ENCODE measurements around the gene VAMP8. TPM values are rescaled to one million over a fixed set of nuclear protein-coding genes. Genes with fewer than 3 reads are reported as not detected.

VAMP8 gene
- total and polyA plus RNA-seq, 2 of the 8 experiments (the other 6 are each of a cell fraction or from before 2014, with no cell fraction given), result 34.4 to 69.7 TPM

- Histone ChIP-seq H2BK15ac (ENCODE audit: low read length) (0 out of 2 replicates have a peak within 1 kb of the TSS, but pooled peaks have one; percentile 6), H4K5ac (ENCODE audit: insufficient read length, low read depth, low read length) (peak within 1 kb of the TSS; percentile 24), H3K79me1 (ENCODE audit: low read depth, low read length) (no peaks in the 10 kb centered on the region; the same call in none of the 2 replicates), H3K27ac (ENCODE audit: low read depth, low read length) (peak within 1 kb of the TSS; percentile 73), H3K9ac (replicated peaks in 1 of 4; ENCODE audit: extremely low read depth in 1 of 4, low read depth in 3 of 4, low read length in 3 of 4) (peak within 1 kb of the TSS in 3 of 4 experiments; percentile 30 to 83 (median 65); a peak in 6 of 7 replicates), H3K23me2 (ENCODE audit: low read depth, low read length) (peaks cover 4% of the 10 kb centered on the region; the same call in 1 of the 2 replicates), H2BK120ac (replicated peaks; ENCODE audit: low read depth, low read length) (no peak within 1 kb of the TSS), H2BK12ac (ENCODE audit: low read depth, low read length) (peak within 1 kb of the TSS; percentile 78), H2BK5ac (ENCODE audit: low read depth, low read length) (peak within 1 kb of the TSS; percentile 64), H2AK5ac (ENCODE audit: low read depth, low read length) (no peak within 1 kb of the TSS), H3K56ac (replicated peaks; ENCODE audit: insufficient read length, low read depth, low read length) (no peak within 1 kb of the TSS), H3K4me2 (ENCODE audit: insufficient read depth in 1 of 2, low read depth in 2 of 2, low read length in 2 of 2) (peak within 1 kb of the TSS; percentile 68 to 82), H3K14ac (ENCODE audit: insufficient read length) (no peak within 1 kb of the TSS), H3K27me3 (replicated peaks in 1 of 4; ENCODE audit: control insufficient read depth in 3 of 4, extremely low read depth in 1 of 4, insufficient read depth in 3 of 4, low read length in 3 of 4) (no peaks in the 10 kb centered on the region), H4K91ac (replicated peaks; ENCODE audit: insufficient read length, low read length) (peak within 1 kb of the TSS; percentile 56), H3K18ac (ENCODE audit: extremely low read depth, low read length) (peak within 1 kb of the TSS; percentile 96), H3K4me3 (ENCODE audit: extremely low read depth in 1 of 4, insufficient read depth in 2 of 4, low read depth in 3 of 4, low read length in 4 of 4) (peak within 1 kb of the TSS; percentile 78 to 87 (median 84)), H3K9me3 (ENCODE audit: insufficient read depth in 2 of 2, low read depth in 1 of 2, low read length in 1 of 2) (no peaks in the 10 kb centered on the region), H4K8ac (ENCODE audit: extremely low read depth, insufficient read depth, low read length) (peak within 1 kb of the TSS; percentile 89; the same call in 1 of the 2 replicates), H3K79me2 (ENCODE audit: control insufficient read depth in 1 of 2, insufficient read depth in 2 of 2, low read length in 2 of 2) (peaks cover 4 to 20% of the 10 kb centered on the region in 2 experiments; a peak in 2 of 4 replicates), H3K4ac (replicated peaks; ENCODE audit: insufficient read length, low read depth, low read length) (peak within 1 kb of the TSS; percentile 2), H3K23ac (ENCODE audit: insufficient read length) (no peak within 1 kb of the TSS), H3K36me3 (ENCODE audit: control insufficient read depth in 2 of 4, insufficient read depth in 4 of 4, low read length in 3 of 4) (peaks cover 5 to 16% (median 14%) of the 10 kb centered on the region in 4 experiments; a peak in 6 of 8 replicates), H3K4me1 (replicated peaks in 1 of 4; ENCODE audit: control insufficient read depth in 3 of 4, insufficient read depth in 4 of 4, low read length in 3 of 4) (peaks cover 0 to 1% (median under 1%) of the 10 kb centered on the region in 4 experiments; a peak in 4 of 7 replicates), H2BK20ac (ENCODE audit: low read length) (no peak within 1 kb of the TSS), H4K20me1 (replicated peaks in 1 of 2; ENCODE audit: control insufficient read depth in 1 of 2, insufficient read depth in 2 of 2, low read length in 2 of 2) (peaks cover 0 to 11% of the 10 kb centered on the region in 2 experiments), H2AFZ (ENCODE audit: low read length) (peak within 1 kb of the TSS; percentile 14; the same call in 1 of the 2 replicates)
- POLR2A ChIA-PET (ENCODE audit: partially characterized antibody), result interaction anchor here (0.7 to 7.9 kb wide), 26 partner anchors 8 to 494 kb away, joined by 3 to 95 read pairs (median 5); partner anchors contain the start of genes GGCX, MAT2A, POLR1A and PTCD3
- FAIRE-seq, result no peak
- 14% methylated on average over 50 of the region's 73 CpGs; no CpG with 5 or more reads in 1 of the 2 experiments for WGBS, 2 experiments (ENCODE audit: extremely low coverage in 1 of 2, insufficient coverage in 1 of 2, insufficient read length in 1 of 2, insufficient replicate concordance in 2 of 2, low coverage in 1 of 2, low lambda C conversion rate in 2 of 2, missing lambda C conversion rate in 1 of 2)
- CTCF ChIA-PET (ENCODE audit: partially characterized antibody), result interaction anchor here (0.7 to 0.8 kb wide), 3 partner anchors 8 to 190 kb away, joined by 3 to 5 read pairs (median 3); no protein-coding TSS in a partner anchor
- peak; percentile 70 to 92 for DNase-seq (ENCODE audit: low read depth in 1 of 2, low spot score in 2 of 2)
- TF ChIP-seq TBP (IDR thresholded peaks at IDR 0.05; ENCODE audit: low read depth, low read length) (peak; percentile 47), SIN3A (conservative IDR thresholded peaks at IDR 0.05 in 1 of 2, IDR thresholded peaks at IDR 0.05 in 1 of 2; ENCODE audit: low read depth in 1 of 2, low read length in 2 of 2) (peak; percentile 9 to 69; a peak in 3 of 4 replicates), TAF1 (IDR thresholded peaks at IDR 0.05; ENCODE audit: low read depth, low read length) (peak; percentile 77), JUN (IDR thresholded peaks at IDR 0.05; ENCODE audit: low read depth, low read length) (no peak), EGR1 (IDR thresholded peaks at IDR 0.05; ENCODE audit: borderline replicate concordance, low read depth, low read length) (0 out of 2 replicates have a peak, but pooled peaks have one; percentile 44), SP4 (IDR thresholded peaks at IDR 0.05; ENCODE audit: low read length) (no peak), KDM5A (IDR thresholded peaks at IDR 0.05; ENCODE audit: low read length) (0 out of 2 replicates have a peak, but pooled peaks have one; percentile 8), GABPA (IDR thresholded peaks at IDR 0.05; ENCODE audit: borderline replicate concordance, insufficient read depth, low read length) (peak; percentile 95), NANOG (IDR thresholded peaks at IDR 0.05; ENCODE audit: insufficient read depth, low read depth, low read length, poor library complexity, severe bottlenecking) (no peak)
- TF ChIP-seq, protein P1, sequence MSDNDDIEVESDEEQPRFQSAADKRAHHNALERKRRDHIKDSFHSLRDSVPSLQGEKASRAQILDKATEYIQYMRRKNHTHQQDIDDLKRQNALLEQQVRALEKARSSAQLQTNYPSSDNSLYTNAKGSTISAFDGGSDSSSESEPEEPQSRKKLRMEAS (IDR thresholded peaks at IDR 0.05), result peak; percentile 44
Observed at GRCh38 chr2:85611705-85612587, 34.6 kb downstream of the VAMP8 start, which contains the start of gene C2orf68. C2orf68 (minus strand) TSS chr2:85612066; CDS start chr2:85611984, 82 bp downstream.

All from H1 (cell line).